Jurkat, Clone E6-1 (cell line): ENCODE measurements around the gene ELF1.
"Not testable (repeated sequence)": the region's sequence is repeated elsewhere in the genome, so short reads cannot be mapped to it uniquely, and the experiment has no call there.

ENCODE experiments used
- DNase-seq: peaks from one replicate; pipeline ENCODE4 v3.0.0-alpha.2; 2011; ENCODE audit warnings: low read depth, low spot score
- H3K4me3 ChIP-seq: 2 replicates; pipeline ENCODE4 v1.5.1; 2011; ENCODE audit warnings: mild to moderate bottlenecking, low read length, control low read depth, moderate library complexity

Gene ELF1

DNA sequence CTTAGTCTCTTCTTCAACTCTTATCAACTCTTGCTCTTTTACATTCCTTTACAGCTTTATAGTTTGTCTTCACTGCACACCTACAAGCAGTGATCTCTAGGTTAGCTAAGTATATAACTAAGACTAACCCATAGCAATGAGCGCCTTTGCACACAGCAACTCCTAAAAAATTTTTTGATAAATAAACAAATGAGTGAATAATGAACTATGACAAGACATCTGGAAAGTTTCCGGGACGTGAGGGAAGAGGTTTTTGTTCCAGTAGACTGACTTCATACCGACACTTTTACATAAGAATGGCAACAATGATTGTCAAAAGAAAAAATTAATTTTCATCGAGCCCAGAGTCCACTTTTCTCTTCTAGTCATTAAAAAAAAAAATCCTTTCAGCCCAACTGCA lies 98.3 kb downstream of the ELF1 start:
- DNase-seq, result no peak
- H3K4me3 ChIP-seq, result peak overlapping the region; percentile 79

DNA sequence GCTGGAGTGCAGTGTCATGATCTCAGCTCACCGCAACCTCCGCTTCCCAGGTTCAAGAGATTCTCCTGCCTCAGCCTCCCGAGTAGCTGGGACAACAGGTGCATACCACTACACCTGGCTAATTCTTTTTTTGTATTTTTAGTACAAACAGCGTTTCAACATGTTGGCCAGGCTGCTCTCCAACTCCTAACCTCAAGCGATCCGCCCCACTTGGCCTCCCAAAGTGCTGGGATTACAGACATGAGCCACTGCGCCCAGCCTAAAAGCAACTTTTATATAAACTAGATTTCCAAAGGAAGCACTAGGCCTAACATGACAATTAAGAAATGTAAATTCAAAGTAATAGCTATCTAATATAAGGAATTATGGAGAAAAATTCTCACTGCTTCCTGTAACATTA lies 99.2 kb downstream of the ELF1 start:
- H3K4me3 ChIP-seq, DNase-seq: not testable (repeated sequence)

DNA sequence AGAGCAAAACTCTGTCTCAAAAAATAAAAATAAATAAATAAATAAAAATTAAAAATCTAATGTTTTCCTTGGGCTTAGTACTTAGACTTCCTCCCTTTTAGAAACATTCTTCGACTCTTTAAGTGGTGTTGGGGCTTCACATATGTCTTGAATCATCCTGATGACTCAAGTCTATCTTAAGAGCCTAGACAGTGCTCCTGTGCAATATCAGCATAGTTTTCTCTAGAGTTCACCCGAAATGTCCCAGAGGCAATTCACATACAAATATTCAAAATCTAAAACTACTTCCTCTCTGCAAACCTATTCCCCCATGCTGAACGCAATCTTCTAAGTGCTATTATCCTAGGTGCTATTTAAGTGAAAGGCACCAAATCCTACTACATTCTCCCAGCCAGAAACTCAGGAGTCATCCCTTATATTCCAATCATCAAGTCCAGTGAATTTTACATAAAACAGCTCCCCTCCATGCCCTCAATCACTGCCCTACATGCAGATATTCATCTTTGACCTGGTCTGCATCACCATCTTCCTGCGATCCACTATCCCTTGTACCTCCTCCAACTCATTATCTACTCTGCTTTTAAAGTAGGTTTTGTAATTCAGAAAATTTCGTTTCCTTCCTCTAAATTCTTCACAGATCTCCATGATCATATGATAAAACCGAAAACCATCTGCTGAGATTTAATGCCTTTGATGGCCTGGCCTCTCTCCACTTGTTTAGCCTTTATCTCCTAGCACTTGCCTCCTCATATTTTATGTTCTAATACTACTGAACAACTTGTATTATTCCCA lies 102.7 kb downstream of the ELF1 start:
- DNase-seq, result no peak
- H3K4me3 ChIP-seq, result no peak overlapping the region

DNA sequence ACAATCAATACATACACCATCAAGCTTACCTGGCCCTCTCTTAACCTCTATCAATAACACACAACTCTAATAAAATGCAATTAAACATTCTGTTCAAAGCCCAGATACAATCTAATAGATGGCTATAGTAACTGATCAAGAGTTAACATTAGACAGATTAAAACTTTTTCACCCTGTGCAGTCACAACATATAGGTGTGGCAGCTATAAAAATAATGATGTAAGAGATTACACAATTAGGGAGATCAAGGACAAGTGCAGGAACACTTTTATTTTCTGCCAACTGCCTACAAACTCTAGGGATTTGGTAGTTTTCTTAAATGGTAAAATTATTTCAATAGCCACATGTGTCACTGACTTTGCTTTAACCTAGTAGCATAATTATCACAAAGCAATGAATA lies 104.3 kb downstream of the ELF1 start:
- DNase-seq, H3K4me3 ChIP-seq: not testable (repeated sequence)

DNA sequence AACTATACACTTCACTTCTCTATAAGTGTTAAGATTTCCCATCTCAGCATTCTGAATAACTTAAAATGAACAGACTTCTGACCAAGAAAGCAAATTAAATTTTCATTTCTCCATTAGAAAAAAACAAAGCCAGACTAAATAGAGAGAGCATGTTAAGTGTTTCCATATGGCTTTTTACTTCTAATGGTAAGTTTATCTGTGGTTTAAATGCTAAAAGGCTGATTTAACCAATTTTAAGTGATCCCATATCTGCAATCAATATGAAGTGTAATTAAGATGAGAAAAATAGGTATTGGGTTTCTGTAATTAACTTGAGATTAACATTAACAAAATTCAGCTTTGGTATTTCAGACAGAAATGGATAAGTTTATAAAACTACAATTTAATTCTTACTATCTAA lies 107.8 kb downstream of the ELF1 start:
- no peak overlapping the region for H3K4me3 ChIP-seq
- DNase-seq, result no peak

GRCh38 chr13:40910324-40911050 lies 108.6 kb downstream of the ELF1 start:
- no peak for DNase-seq
- H3K4me3 ChIP-seq, result no peak overlapping the region

GRCh38 chr13:40909541-40910200 lies 109.4 kb downstream of the ELF1 start:
- H3K4me3 ChIP-seq, DNase-seq: not testable (repeated sequence)

- DNase-seq, result no peak
- no peak overlapping the region for H3K4me3 ChIP-seq
These were observed 110.6 kb downstream of the ELF1 start for GRCh38 chr13:40908546-40908945.

DNA sequence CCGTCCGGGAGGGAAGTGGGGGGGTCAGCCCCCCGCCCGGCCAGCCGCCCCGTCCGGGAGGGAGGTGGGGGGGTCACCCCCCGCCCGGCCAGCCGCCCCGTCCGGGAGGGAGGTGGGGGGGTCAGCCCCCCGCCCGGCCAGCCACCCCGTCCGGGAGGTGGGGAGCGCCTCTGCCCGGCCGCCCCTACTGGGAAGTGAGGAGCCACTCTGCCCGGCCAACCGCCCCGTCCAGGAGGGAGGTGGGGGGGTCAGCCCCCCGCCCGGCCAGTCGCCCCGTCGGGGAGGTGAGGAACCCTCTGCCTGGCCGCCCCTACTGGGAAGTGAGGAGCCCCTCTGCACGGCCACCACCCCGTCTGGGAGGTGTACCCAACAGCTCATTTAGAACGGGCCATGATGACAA lies 118.1 kb downstream of the ELF1 start:
- DNase-seq, H3K4me3 ChIP-seq: not testable (repeated sequence)

GRCh38 chr13:40900568-40900967 lies 118.5 kb downstream of the ELF1 start:
- DNase-seq, H3K4me3 ChIP-seq: not testable (repeated sequence)

GRCh38 chr13:40897053-40897452 lies 122.1 kb downstream of the ELF1 start:
- H3K4me3 ChIP-seq, result no peak overlapping the region
- DNase-seq, result no peak

- H3K4me3 ChIP-seq, result no peak overlapping the region
- DNase-seq, result no peak
These were observed 123.6 kb downstream of the ELF1 start for GRCh38 chr13:40895227-40896184.

GRCh38 chr13:40893573-40893972 lies 125.5 kb downstream of the ELF1 start:
- H3K4me3 ChIP-seq, DNase-seq: not testable (repeated sequence)

DNA sequence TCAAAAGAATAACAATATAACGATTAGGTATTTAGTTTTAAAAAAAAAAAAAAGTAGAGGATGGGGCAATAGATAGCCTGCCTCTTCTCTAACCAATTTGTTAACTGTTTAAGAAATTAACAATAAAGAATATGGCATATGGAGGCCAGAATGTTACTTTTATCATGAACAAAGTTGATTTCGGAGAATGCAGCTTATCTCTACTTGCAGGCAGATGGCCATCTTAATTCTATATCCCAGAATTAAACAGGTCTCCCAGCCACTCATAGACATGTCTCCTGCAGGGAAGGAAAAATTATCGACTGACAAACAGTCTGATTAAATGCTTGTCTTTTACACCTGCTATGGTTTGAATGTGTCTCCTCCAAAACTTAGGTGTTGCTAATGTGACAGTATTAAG lies 133.1 kb downstream of the ELF1 start:
- H3K4me3 ChIP-seq, result no peak overlapping the region
- DNase-seq, result no peak

GRCh38 chr13:40884175-40884574 lies 134.9 kb downstream of the ELF1 start:
- H3K4me3 ChIP-seq, DNase-seq: not testable (repeated sequence)
